GM23248 (cell line): Measurements from ENCODE around the gene PPIP5K2. TPM values are rescaled to one million over a fixed set of nuclear protein-coding genes. Genes with fewer than 3 reads are reported as not detected.

Source experiments
- DNase-seq: peaks from one replicate; pipeline ENCODE4 v3.0.0-alpha.2; 2015
- H2AFZ ChIP-seq: fragments of 200-600 bp; sonication (generic); 2 replicates; pipeline ENCODE4 v1.6.1; 2016; ENCODE audit warnings: antibody characterized with exemption
- H3F3A ChIP-seq: fragments of 200-600 bp; sonication (generic); 2 replicates; pipeline ENCODE4 v1.6.1; 2016; ENCODE audit warnings: mild to moderate bottlenecking, antibody characterized with exemption, mixed run types; ENCODE audit not compliant: insufficient read depth
- H3K27ac ChIP-seq: fragments of 200-600 bp; sonication (generic); 2 replicates; pipeline ENCODE4 v1.5.1; 2016; ENCODE audit warnings: mild to moderate bottlenecking
- H3K27me3 ChIP-seq: fragments of 200-600 bp; sonication (generic); replicated peaks from 2 replicates; pipeline ENCODE4 v1.6.1; 2016; ENCODE audit warnings: mild to moderate bottlenecking; ENCODE audit not compliant: insufficient read depth
- H3K36me3 ChIP-seq: fragments of 200-600 bp; sonication (generic); 2 replicates; pipeline ENCODE4 v1.6.1; 2016; ENCODE audit warnings: low read depth, mild to moderate bottlenecking
- H3K4me1 ChIP-seq: fragments of 200-600 bp; sonication (generic); 2 replicates; pipeline ENCODE4 v1.6.1; 2016; ENCODE audit warnings: mild to moderate bottlenecking; ENCODE audit not compliant: insufficient read depth
- H3K4me2 ChIP-seq: fragments of 200-600 bp; sonication (generic); one replicate; pipeline ENCODE4 v1.6.1; 2016; ENCODE audit warnings: mild to moderate bottlenecking; ENCODE audit not compliant: unreplicated experiment
- H3K4me3 ChIP-seq: fragments of 200-600 bp; sonication (generic); 2 replicates; pipeline ENCODE4 v1.5.1; 2016; ENCODE audit warnings: mild to moderate bottlenecking
- H3K79me2 ChIP-seq: fragments of 200-600 bp; sonication (generic); 2 replicates; pipeline ENCODE4 v1.6.1; 2016; ENCODE audit warnings: mild to moderate bottlenecking; ENCODE audit not compliant: insufficient read depth
- H3K9ac ChIP-seq: fragments of 200-600 bp; sonication (generic); 2 replicates; pipeline ENCODE4 v1.6.1; 2016; ENCODE audit warnings: mild to moderate bottlenecking
- H3K9me2 ChIP-seq: fragments of 200-600 bp; sonication (generic); 2 replicates; pipeline ENCODE4 v1.6.1; 2016; ENCODE audit warnings: mixed run types, mild to moderate bottlenecking, moderate library complexity; ENCODE audit not compliant: insufficient read depth
- H3K9me3 ChIP-seq: fragments of 200-600 bp; sonication (generic); one replicate; pipeline ENCODE4 v1.6.1; 2017; ENCODE audit warnings: low read depth
- H4K20me1 ChIP-seq: fragments of 200-600 bp; sonication (generic); 2 replicates; pipeline ENCODE4 v1.6.0; 2016; ENCODE audit not compliant: insufficient read depth
- EZH2 ChIP-seq: fragments of 200-600 bp; sonication (generic); IDR thresholded peaks from 2 replicates; pipeline ENCODE4 v1.6.1; 2018; ENCODE audit warnings: antibody characterized with exemption, mild to moderate bottlenecking; ENCODE audit not compliant: insufficient read depth, poor library complexity, severe bottlenecking
- EZH2phosphoT487 ChIP-seq: fragments of 200-600 bp; sonication (generic); IDR thresholded peaks from 2 replicates; pipeline ENCODE4 v1.6.1; 2018; ENCODE audit warnings: antibody characterized with exemption, moderate library complexity, mild to moderate bottlenecking, low read depth; ENCODE audit not compliant: insufficient read depth
- WGBS, 2 experiments: methylation state at CpG; one replicate each; pipeline ENCODE4 v1.1.6; 2015 to 2017; ENCODE audit warnings: low lambda C conversion rate in 2 of 2, low coverage in 1 of 2; ENCODE audit errors: missing lambda C conversion rate in 2 of 2; 5-methylcytosine and 5-hydroxymethylcytosine counted together
- in situ Hi-C: fragments of 300-500 bp; cut with MboI; formaldehyde crosslinking; loops from 2 replicates; pipeline ENCODE4 v1.15.0; 2020
- polyA plus RNA-seq: library from polyadenylated mRNA; unstranded; fragments of >200 nt; fragmentation: Nextera tagmentation; extraction: Ambion mirVana; gene quantifications from 2 replicates; pipeline ENCODE4 v1.2.1, GENCODE V29; 2016
- total RNA-seq: library from RNA; depleted of rRNA; stranded (reverse); fragments of >200 nt; shearing (Covaris generic); gene quantifications from 2 replicates; pipeline ENCODE4 v1.2.3, GENCODE V29; 2014

Gene PPIP5K2
- total and polyA plus RNA-seq, 2 experiments from 2014 or later = 47.5 to 65.6 TPM

GRCh38 chr5:103094737-103095136 lies 25.4 kb upstream of the PPIP5K2 start:
- Histone ChIP-seq H4K20me1 (no peaks in the 10 kb centered on the region), H3F3A (no peaks in the 10 kb centered on the region), H3K4me1 (no peaks in the 10 kb centered on the region), H3K4me3 (no peak overlapping the region), H3K4me2 (no peak overlapping the region), H3K79me2 (no peaks in the 10 kb centered on the region), H2AFZ (no peak overlapping the region), H3K9me3 (no peaks in the 10 kb centered on the region), H3K9me2 (no peaks in the 10 kb centered on the region), H3K9ac (no peak overlapping the region), H3K27me3 (no peaks in the 10 kb centered on the region), H3K36me3 (0 out of 2 replicates have a peak, but pooled peaks cover 6% of the 10 kb centered on the region), H3K27ac (no peak overlapping the region)
- TF ChIP-seq EZH2 = no peak
- TF ChIP-seq EZH2phosphoT487 = no peak
- 90 to 93% methylated on average over 2 of the region's 2 CpGs for WGBS, 2 experiments
- no peak for DNase-seq
- in situ Hi-C loops = no loop called here

GRCh38 chr5:103098993-103099392 lies 21.1 kb upstream of the PPIP5K2 start:
- no peak overlapping the region for H3K4me2 ChIP-seq
- H3K27ac ChIP-seq = no peak overlapping the region
- no peak overlapping the region for H2AFZ ChIP-seq
- no peak for TF ChIP-seq EZH2phosphoT487
- no peak for TF ChIP-seq EZH2
- no peaks in the 10 kb centered on the region for H4K20me1 ChIP-seq
- no peaks in the 10 kb centered on the region for H3K9me2 ChIP-seq
- no peaks in the 10 kb centered on the region for H3K79me2 ChIP-seq
- no peaks in the 10 kb centered on the region for H3K27me3 ChIP-seq
- 55 to 71% methylated on average over 2 of the region's 2 CpGs for WGBS, 2 experiments
- no peak overlapping the region for H3K9ac ChIP-seq
- DNase-seq = peak; percentile 4
- H3K36me3 ChIP-seq = 0 out of 2 replicates have a peak, but pooled peaks cover 1% of the 10 kb centered on the region
- no peaks in the 10 kb centered on the region for H3K9me3 ChIP-seq
- no peaks in the 10 kb centered on the region for H3F3A ChIP-seq
- in situ Hi-C loops = no loop called here
- no peaks in the 10 kb centered on the region for H3K4me1 ChIP-seq
- H3K4me3 ChIP-seq = no peak overlapping the region

GRCh38 chr5:103101079-103101750 lies 18.9 kb upstream of the PPIP5K2 start:
- in situ Hi-C loops = no loop called here
- no peaks in the 10 kb centered on the region for H3K4me1 ChIP-seq
- H3K27ac ChIP-seq = no peak overlapping the region
- no peak overlapping the region for H3K4me2 ChIP-seq
- TF ChIP-seq EZH2phosphoT487 = no peak
- TF ChIP-seq EZH2 = no peak
- no peaks in the 10 kb centered on the region for H4K20me1 ChIP-seq
- H3K79me2 ChIP-seq = no peaks in the 10 kb centered on the region
- 95 to 96% methylated on average over 6 of the region's 6 CpGs for WGBS, 2 experiments
- no peaks in the 10 kb centered on the region for H3K27me3 ChIP-seq
- H3K9me3 ChIP-seq = no peaks in the 10 kb centered on the region
- H3K9ac ChIP-seq = no peak overlapping the region
- no peaks in the 10 kb centered on the region for H3F3A ChIP-seq
- no peak overlapping the region for H3K4me3 ChIP-seq
- no peaks in the 10 kb centered on the region; the same call in 1 of the 2 replicates for H3K36me3 ChIP-seq
- no peaks in the 10 kb centered on the region for H3K9me2 ChIP-seq
- no peak overlapping the region for H2AFZ ChIP-seq
- DNase-seq = no peak

- H3K4me2 ChIP-seq = no peak overlapping the region
- 98 to 100% methylated on average over 1 of the region's 1 CpG for WGBS, 2 experiments
- no peaks in the 10 kb centered on the region for H3K9me3 ChIP-seq
- no peak overlapping the region for H3K9ac ChIP-seq
- no peaks in the 10 kb centered on the region for H3K9me2 ChIP-seq
- H3K27ac ChIP-seq = no peak overlapping the region
- no peaks in the 10 kb centered on the region for H3F3A ChIP-seq
- H3K4me3 ChIP-seq = no peak overlapping the region
- TF ChIP-seq EZH2phosphoT487 = no peak
- no peak for TF ChIP-seq EZH2
- no peaks in the 10 kb centered on the region; the same call in 1 of the 2 replicates for H3K36me3 ChIP-seq
- no peak for DNase-seq
- H4K20me1 ChIP-seq = no peaks in the 10 kb centered on the region
- in situ Hi-C loops = no loop called here
- H3K27me3 ChIP-seq = no peaks in the 10 kb centered on the region
- H3K79me2 ChIP-seq = no peaks in the 10 kb centered on the region
- no peak overlapping the region for H2AFZ ChIP-seq
- H3K4me1 ChIP-seq = no peaks in the 10 kb centered on the region
Measured at GRCh38 chr5:103102234-103102633, 17.9 kb upstream of the PPIP5K2 start.
